Thyroid gland (tissue), 4 donors: Measurements from ENCODE around the gene CCKAR. TPM values are rescaled to one million over a fixed set of nuclear protein-coding genes. Genes with fewer than 3 reads are reported as not detected.

Experiments used
- DNase-seq, 2 donors: peaks; one replicate each; pipeline ENCODE4 v3.0.0-alpha.2; 2019
- H3K27ac ChIP-seq, 3 donors: fragments of 200-600 bp; sonication (generic); 1 replicate in 2 of 3; 2 replicates in 1 of 3; pipeline ENCODE4 v1.5.1; 2016 to 2019; ENCODE audit warnings: mild to moderate bottlenecking in 1 of 3, moderate library complexity in 1 of 3
- H3K27me3 ChIP-seq: fragments of 200-600 bp; sonication (generic); one replicate; pipeline ENCODE4 v1.5.1; 2019
- H3K36me3 ChIP-seq, 2 donors: fragments of 200-600 bp; sonication (generic); one replicate each; pipeline ENCODE4 v1.5.1; 2016 to 2019
- H3K4me1 ChIP-seq, 2 donors: fragments of 200-600 bp; sonication (generic); one replicate each; pipeline ENCODE4 v1.5.1; 2017 to 2019
- H3K4me3 ChIP-seq, 3 donors: fragments of 200-600 bp; sonication (generic); replicated peaks in 1 of 3; 1 replicate in 2 of 3; 2 replicates in 1 of 3; pipeline ENCODE4 v1.5.1; 2016; ENCODE audit warnings: mild to moderate bottlenecking in 1 of 3
- H3K9me3 ChIP-seq: fragments of 200-600 bp; sonication (generic); one replicate; pipeline ENCODE4 v1.5.1; 2017
- POLR2A ChIP-seq, 2 donors: fragments of 450-650 bp; IDR thresholded peaks; one replicate each; pipeline ENCODE4 v1.6.1; 2017; ENCODE audit warnings: antibody characterized with exemption in 2 of 2, mild to moderate bottlenecking in 2 of 2, moderate library complexity in 1 of 2
- WGBS, 2 donors: methylation state at CpG; one replicate each; pipeline ENCODE4 v1.1.5; 2017; 5-methylcytosine and 5-hydroxymethylcytosine counted together
- intact Hi-C: fragments of 100-400 bp; cut with DNase I; formaldehyde crosslinking; loops from one replicate; pipeline ENCODE4 v1.15.1; 2023
- total RNA-seq, 4 donors: library from RNA; depleted of rRNA; stranded (reverse); fragments of >200 nt; gene quantifications; one replicate each; pipeline ENCODE4 v1.2.3, GENCODE V29; 2016
- TF ChIP-seq, protein P1 (sequence below), 6 experiments: fragments of 200-600 bp in 3 of 6; fragments of 450-650 bp in 3 of 6; sonication (generic) in 3 of 6; IDR thresholded peaks; one replicate each; pipeline ENCODE4 v1.5.1; 2016 to 2019; ENCODE audit warnings: antibody characterized with exemption in 6 of 6, mild to moderate bottlenecking in 2 of 6, inconsistent platforms in 1 of 6, moderate library complexity in 1 of 6

Gene CCKAR
- total RNA-seq, 4 donors from 2014 or later: not detected

DNA sequence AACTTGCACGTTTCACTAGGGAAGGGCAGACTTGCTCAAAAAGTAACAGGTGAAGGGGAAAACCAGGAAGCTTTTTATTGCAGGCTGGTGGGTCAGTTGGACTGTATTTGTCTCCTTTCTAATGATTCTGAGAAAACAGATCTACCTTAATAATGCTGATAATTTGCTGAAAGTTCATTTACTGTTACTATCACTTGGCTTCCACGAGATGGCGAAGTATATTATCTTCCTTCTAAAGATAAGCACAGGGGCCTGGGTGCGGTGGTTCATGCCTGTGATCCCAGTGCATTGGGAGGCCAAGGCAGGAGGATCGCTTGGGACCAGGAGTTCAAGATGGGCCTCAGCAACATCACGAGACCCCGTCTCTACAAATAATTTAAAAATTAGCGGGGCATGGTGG is 16.4 kb downstream of the CCKAR start:
- Histone ChIP-seq H3K27me3 (no peaks in the 10 kb centered on the region), H3K4me1 (no peaks in the 10 kb centered on the region), H3K36me3 (no peaks in the 10 kb centered on the region), H3K9me3 (no peaks in the 10 kb centered on the region), H3K27ac (no peak overlapping the region), H3K4me3 (no peak overlapping the region)
- TF ChIP-seq, protein P1, sequence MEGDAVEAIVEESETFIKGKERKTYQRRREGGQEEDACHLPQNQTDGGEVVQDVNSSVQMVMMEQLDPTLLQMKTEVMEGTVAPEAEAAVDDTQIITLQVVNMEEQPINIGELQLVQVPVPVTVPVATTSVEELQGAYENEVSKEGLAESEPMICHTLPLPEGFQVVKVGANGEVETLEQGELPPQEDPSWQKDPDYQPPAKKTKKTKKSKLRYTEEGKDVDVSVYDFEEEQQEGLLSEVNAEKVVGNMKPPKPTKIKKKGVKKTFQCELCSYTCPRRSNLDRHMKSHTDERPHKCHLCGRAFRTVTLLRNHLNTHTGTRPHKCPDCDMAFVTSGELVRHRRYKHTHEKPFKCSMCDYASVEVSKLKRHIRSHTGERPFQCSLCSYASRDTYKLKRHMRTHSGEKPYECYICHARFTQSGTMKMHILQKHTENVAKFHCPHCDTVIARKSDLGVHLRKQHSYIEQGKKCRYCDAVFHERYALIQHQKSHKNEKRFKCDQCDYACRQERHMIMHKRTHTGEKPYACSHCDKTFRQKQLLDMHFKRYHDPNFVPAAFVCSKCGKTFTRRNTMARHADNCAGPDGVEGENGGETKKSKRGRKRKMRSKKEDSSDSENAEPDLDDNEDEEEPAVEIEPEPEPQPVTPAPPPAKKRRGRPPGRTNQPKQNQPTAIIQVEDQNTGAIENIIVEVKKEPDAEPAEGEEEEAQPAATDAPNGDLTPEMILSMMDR (IDR thresholded peaks at IDR 0.05): no peak
- TF ChIP-seq POLR2A (IDR thresholded peaks at IDR 0.05): no peak
- 78 to 89% methylated on average over 8 of the region's 8 CpGs for WGBS, 2 donors
- DNase-seq: no peak
- intact Hi-C loops: no loop called here

DNA sequence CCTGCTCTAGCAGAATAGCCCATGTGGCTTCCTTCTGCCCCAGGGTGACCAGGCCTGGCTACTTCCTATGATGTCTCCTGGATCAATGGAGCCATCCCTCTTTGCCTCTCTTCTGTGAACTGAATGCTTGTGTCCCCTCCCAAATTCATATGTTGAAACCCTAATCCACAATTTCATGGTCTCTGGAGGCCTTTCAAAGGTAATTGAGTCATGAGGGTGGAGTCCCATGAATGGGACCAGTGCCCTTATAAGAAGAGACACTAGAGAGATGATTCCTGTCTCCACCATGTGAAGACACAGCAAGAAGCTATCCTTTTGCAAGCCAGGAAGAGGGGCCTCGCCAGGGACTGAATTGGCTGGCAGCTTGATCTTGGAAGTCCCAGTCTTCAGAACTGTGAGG is 18.4 kb downstream of the CCKAR start:
- DNase-seq: no peak
- no peaks in the 10 kb centered on the region for H3K9me3 ChIP-seq
- 81 to 100% methylated on average over 1 of the region's 1 CpG for WGBS, 2 donors

DNA sequence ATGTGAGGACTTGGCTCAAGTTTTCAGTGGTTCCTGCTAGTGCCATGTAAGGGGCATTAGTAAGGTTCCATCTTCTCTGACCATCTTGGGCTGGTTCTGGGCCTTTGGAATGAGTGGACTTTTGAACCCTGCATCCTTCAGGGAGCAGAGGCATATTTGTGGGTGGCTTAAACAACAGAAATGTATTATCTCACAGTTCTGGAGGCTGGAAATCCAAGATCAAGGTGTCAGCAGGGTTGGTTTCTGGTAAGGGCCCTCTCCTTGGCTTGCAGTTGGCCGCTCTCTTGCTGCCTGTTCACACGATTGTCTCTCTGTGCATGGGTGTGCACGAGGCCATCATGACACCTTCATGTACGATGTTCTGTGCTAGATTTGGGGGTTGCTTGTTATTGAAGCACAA is 21.3 kb downstream of the CCKAR start:
- H3K4me1 ChIP-seq: no peaks in the 10 kb centered on the region
- H3K9me3 ChIP-seq: no peaks in the 10 kb centered on the region
- H3K27me3 ChIP-seq: no peaks in the 10 kb centered on the region
- no peak overlapping the region for H3K27ac ChIP-seq
- 64 to 73% methylated on average over 4 of the region's 4 CpGs for WGBS, 2 donors
- DNase-seq: no peak
- intact Hi-C loops: loop anchor here (10.0 kb wide), 1 partner anchor 546 kb away; no protein-coding TSS in a partner anchor
- TF ChIP-seq, protein P1 (IDR thresholded peaks at IDR 0.05): no peak
- TF ChIP-seq POLR2A (IDR thresholded peaks at IDR 0.05): no peak
- no peak overlapping the region for H3K4me3 ChIP-seq
- H3K36me3 ChIP-seq: no peaks in the 10 kb centered on the region

More for the DNA sequence above, 18.4 kb downstream of the CCKAR start:
- Histone ChIP-seq H3K4me1 (no peaks in the 10 kb centered on the region), H3K36me3 (no peaks in the 10 kb centered on the region), H3K27me3 (no peaks in the 10 kb centered on the region), H3K27ac (no peak overlapping the region), H3K4me3 (no peak overlapping the region)
- intact Hi-C loops: no loop called here
- TF ChIP-seq, protein P1 (IDR thresholded peaks at IDR 0.05): no peak
- TF ChIP-seq POLR2A (IDR thresholded peaks at IDR 0.05): no peak

DNA sequence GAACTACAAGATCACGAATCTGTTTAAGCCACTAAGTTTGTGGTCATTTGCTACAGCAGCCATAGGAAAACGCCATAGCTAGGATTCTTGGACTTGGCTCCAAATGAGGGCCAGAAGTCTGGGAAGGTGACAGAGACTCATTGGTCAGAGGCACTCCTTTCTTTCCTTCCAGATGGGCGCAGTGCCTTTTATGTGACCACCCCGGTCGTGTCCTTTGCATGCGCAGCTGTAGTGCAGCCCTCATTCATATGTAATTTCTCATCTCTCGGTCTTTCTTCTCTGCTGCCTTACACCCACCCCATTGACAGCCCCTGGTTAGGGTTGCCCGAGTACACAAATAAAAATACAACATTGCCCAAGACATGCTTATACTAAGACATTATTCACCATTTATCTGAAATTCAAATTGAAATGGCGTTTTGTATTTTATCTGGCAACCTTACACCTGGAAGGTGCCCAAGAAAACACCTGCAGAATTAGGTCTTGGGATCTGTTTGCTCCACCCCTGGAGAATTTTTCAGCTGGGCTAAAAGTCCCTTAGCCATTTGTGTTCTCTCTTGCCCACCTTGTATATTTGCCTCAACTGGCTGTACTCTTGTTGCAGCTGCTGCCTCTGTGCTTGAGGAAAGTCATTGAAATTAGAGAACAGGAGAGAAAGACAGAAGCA is 21.9 kb downstream of the CCKAR start:
- no peak for DNase-seq
- Histone ChIP-seq H3K27ac (no peak overlapping the region), H3K36me3 (no peaks in the 10 kb centered on the region), H3K4me3 (no peak overlapping the region), H3K4me1 (no peaks in the 10 kb centered on the region), H3K9me3 (no peaks in the 10 kb centered on the region), H3K27me3 (no peaks in the 10 kb centered on the region)
- intact Hi-C loops: loop anchor here (10.0 kb wide), 1 partner anchor 546 kb away; no protein-coding TSS in a partner anchor
- WGBS, 2 donors: 85 to 92% methylated on average over 9 of the region's 9 CpGs
- TF ChIP-seq POLR2A (IDR thresholded peaks at IDR 0.05): no peak
- TF ChIP-seq, protein P1 (IDR thresholded peaks at IDR 0.05): no peak

DNA sequence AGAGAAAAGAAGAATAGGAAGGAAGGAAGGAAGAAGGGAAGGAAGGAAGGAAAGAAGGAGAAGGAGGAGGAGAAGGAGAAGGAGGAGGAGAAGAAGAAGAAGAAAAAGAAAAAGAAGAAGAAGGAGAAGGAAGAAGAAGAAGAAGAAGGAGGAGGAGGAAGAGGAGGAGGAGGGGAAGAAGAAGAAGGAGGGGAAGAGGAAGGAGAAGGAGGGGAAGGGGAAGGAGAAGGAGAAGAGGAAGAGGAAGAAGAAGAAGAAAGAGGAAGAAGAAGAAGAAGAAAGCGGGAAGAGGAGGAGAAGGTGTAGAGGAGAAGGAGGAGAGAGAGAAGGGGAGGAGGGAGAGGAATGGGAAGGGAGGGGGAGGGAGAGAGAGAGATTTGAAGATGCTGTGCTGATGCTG is 22.6 kb downstream of the CCKAR start:
- no peak for TF ChIP-seq POLR2A (IDR thresholded peaks at IDR 0.05)
- H3K4me3 ChIP-seq: no peak overlapping the region
- H3K4me1 ChIP-seq: no peaks in the 10 kb centered on the region
- intact Hi-C loops: loop anchor here (10.0 kb wide), 1 partner anchor 547 kb away; no protein-coding TSS in a partner anchor
- DNase-seq: no peak
- H3K27me3 ChIP-seq: no peaks in the 10 kb centered on the region
- no peak overlapping the region for H3K27ac ChIP-seq
- H3K36me3 ChIP-seq: no peaks in the 10 kb centered on the region
- H3K9me3 ChIP-seq: no peaks in the 10 kb centered on the region
- 91 to 97% methylated on average over 1 of the region's 1 CpG for WGBS, 2 donors
